K562 (cell line): ENCODE results near the gene KLHL22. TPM values are rescaled to one million over a fixed set of nuclear protein-coding genes. Genes with fewer than 3 reads are reported as not detected.

Source experiments
- ATF7 ChIP-seq: fragments of 450-650 bp; IDR thresholded peaks from 2 replicates; pipeline ENCODE4 v1.7.1; 2014; ENCODE audit warnings: mild to moderate bottlenecking, moderate library complexity
- C11orf30 ChIP-seq: fragments of 450-650 bp; IDR thresholded peaks from 2 replicates; pipeline ENCODE4 v1.6.1; 2016; ENCODE audit warnings: low read depth, mild to moderate bottlenecking
- E2F4 ChIP-seq: sonication (generic); formaldehyde crosslinking; IDR thresholded peaks from 2 replicates; pipeline ENCODE4 v1.8.0; 2022; ENCODE audit warnings: mild to moderate bottlenecking, low read depth, missing genetic modification reagents
- EWSR1 ChIP-seq: fragments of 450-650 bp; IDR thresholded peaks from 2 replicates; pipeline ENCODE4 v1.6.1; 2018; ENCODE audit warnings: borderline replicate concordance, mild to moderate bottlenecking, low read depth, moderate library complexity; ENCODE audit not compliant: partially characterized antibody
- HBP1 ChIP-seq: fragments of 450-650 bp; formaldehyde crosslinking; IDR thresholded peaks from 2 replicates; pipeline ENCODE4 v1.4.0; 2022; ENCODE audit warnings: missing genetic modification characterization
- POLR2G ChIP-seq: fragments of 200-400 bp; formaldehyde crosslinking; IDR thresholded peaks from 2 replicates; pipeline ENCODE4 v1.6.1; 2017; ENCODE audit warnings: low read depth, mild to moderate bottlenecking, antibody characterized with exemption, low read length, moderate library complexity
- PRMT5 ChIP-seq: sonication (generic); formaldehyde crosslinking; IDR thresholded peaks from 2 replicates; pipeline ENCODE4 v1.5.0; 2020; ENCODE audit warnings: missing genetic modification reagents
- THRB ChIP-seq: fragments of 450-650 bp; formaldehyde crosslinking; conservative IDR thresholded peaks from 2 replicates; pipeline ENCODE4 v1.4.0; 2022; ENCODE audit warnings: mild to moderate bottlenecking, missing genetic modification characterization
- TSC22D4 ChIP-seq: fragments of 450-650 bp; IDR thresholded peaks from 2 replicates; pipeline ENCODE4 v1.6.1; 2016; ENCODE audit warnings: missing genetic modification characterization, missing biosample characterization, control low read depth
- U2AF1 ChIP-seq: fragments of 200-400 bp; formaldehyde crosslinking; optimal IDR thresholded peaks from 2 replicates; pipeline ENCODE3; 2017; ENCODE audit warnings: mild to moderate bottlenecking, low read depth, low read length, moderate library complexity
- ZKSCAN1 ChIP-seq: fragments of 150-350 bp; IDR thresholded peaks from 2 replicates; pipeline ENCODE4 v1.6.1; 2016; ENCODE audit warnings: low read depth, low read length
- ZSCAN29 ChIP-seq: fragments of 450-650 bp; IDR thresholded peaks from 2 replicates; pipeline ENCODE4 v1.6.1; 2017
- ZSCAN32 ChIP-seq: fragments of 450-650 bp; formaldehyde crosslinking; IDR thresholded peaks from 2 replicates; pipeline ENCODE4 v1.4.0; 2020; ENCODE audit warnings: mild to moderate bottlenecking, moderate library complexity
- polyA plus RNA-seq, 8 experiments: library from polyadenylated mRNA; depleted of rRNA in 4 of 8; stranded (reverse) in 5 of 8; unstranded in 3 of 8; fragments of >200 nt; fragmentation: Nextera tagmentation in 2 of 8; fragmentation: Illumina TruSeq in 1 of 8; extraction: Ambion mirVana in 2 of 8; extraction: Trizol in 1 of 8; gene quantifications; 2 replicates each; pipeline versions ENCODE4 v1.2.1 to v1.2.3, GENCODE V29; 2011 to 2014; ENCODE audit warnings: inconsistent platforms in 1 of 8, missing spikeins in 1 of 8
- total RNA-seq, 7 experiments: library from RNA; depleted of rRNA in 6 of 7; stranded (reverse); fragments of >200 nt in 6 of 7; fragmentation: Illumina TruSeq in 2 of 7; extraction: Trizol in 2 of 7; gene quantifications; 2 replicates each; pipeline versions ENCODE4 v1.2.1 to v1.2.3, GENCODE V29; 2011 to 2021; ENCODE audit warnings: low replicate concordance in 1 of 7
- TF ChIP-seq, protein P1 (sequence below): fragments of 450-650 bp; IDR thresholded peaks from one replicate; pipeline ENCODE4 v1.6.1; 2018; ENCODE audit warnings: mild to moderate bottlenecking, moderate library complexity; ENCODE audit not compliant: partially characterized antibody
- TF ChIP-seq, protein P2 (sequence below), 2 experiments: fragments of 450-650 bp; formaldehyde crosslinking in 1 of 2; IDR thresholded peaks; 2 replicates each; pipeline versions ENCODE4 v1.4.0 to v1.6.1; 2014 to 2020; ENCODE audit warnings: mild to moderate bottlenecking in 2 of 2, borderline replicate concordance in 1 of 2, low read depth in 1 of 2

The KLHL22 gene
- total and polyA plus RNA-seq, 9 of the 15 experiments (the other 6 are each of a cell fraction or from before 2014, with no cell fraction given): 1.3 to 25.6 (median 15.2) TPM

DNA sequence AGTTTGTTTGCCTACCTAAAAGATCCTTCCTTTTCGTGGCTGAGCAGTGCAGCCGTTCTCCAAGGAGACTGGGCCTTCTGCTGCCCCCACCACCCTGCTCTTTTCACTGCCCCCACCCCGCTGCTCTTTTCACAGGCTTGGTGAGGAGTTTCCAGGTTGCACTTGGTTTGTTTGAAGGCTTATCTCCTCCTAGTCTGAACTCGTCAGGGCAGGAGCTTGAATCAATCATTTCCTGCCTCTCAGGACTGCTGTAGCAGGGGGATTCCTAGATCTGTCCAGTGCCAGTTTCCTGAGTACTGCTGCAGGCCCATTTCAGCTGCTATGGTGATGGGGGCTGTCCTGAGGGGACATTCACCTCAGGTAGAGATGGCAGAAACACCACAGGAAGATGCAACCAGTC lies 21.8 kb upstream of the KLHL22 start (continued):
- TF ChIP-seq HBP1 (CRISPR knock-in tag) (0 out of 2 replicates have a peak, but pooled peaks have one; percentile 28), PRMT5 (no peak), E2F4 (CRISPR knock-in tag) (no peak), ZSCAN32 (no peak), C11orf30 (no peak), U2AF1 (no peak), ZSCAN29 (no peak), TSC22D4 (no peak), ATF7 (no peak), EWSR1 (no peak), THRB (CRISPR knock-in tag) (peak; percentile 51; the same call in 1 of the 2 replicates), POLR2G (no peak), ZKSCAN1 (no peak)
- TF ChIP-seq, protein P1, sequence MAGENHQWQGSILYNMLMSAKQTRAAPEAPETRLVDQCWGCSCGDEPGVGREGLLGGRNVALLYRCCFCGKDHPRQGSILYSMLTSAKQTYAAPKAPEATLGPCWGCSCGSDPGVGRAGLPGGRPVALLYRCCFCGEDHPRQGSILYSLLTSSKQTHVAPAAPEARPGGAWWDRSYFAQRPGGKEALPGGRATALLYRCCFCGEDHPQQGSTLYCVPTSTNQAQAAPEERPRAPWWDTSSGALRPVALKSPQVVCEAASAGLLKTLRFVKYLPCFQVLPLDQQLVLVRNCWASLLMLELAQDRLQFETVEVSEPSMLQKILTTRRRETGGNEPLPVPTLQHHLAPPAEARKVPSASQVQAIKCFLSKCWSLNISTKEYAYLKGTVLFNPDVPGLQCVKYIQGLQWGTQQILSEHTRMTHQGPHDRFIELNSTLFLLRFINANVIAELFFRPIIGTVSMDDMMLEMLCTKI: no peak
- TF ChIP-seq, protein P2, sequence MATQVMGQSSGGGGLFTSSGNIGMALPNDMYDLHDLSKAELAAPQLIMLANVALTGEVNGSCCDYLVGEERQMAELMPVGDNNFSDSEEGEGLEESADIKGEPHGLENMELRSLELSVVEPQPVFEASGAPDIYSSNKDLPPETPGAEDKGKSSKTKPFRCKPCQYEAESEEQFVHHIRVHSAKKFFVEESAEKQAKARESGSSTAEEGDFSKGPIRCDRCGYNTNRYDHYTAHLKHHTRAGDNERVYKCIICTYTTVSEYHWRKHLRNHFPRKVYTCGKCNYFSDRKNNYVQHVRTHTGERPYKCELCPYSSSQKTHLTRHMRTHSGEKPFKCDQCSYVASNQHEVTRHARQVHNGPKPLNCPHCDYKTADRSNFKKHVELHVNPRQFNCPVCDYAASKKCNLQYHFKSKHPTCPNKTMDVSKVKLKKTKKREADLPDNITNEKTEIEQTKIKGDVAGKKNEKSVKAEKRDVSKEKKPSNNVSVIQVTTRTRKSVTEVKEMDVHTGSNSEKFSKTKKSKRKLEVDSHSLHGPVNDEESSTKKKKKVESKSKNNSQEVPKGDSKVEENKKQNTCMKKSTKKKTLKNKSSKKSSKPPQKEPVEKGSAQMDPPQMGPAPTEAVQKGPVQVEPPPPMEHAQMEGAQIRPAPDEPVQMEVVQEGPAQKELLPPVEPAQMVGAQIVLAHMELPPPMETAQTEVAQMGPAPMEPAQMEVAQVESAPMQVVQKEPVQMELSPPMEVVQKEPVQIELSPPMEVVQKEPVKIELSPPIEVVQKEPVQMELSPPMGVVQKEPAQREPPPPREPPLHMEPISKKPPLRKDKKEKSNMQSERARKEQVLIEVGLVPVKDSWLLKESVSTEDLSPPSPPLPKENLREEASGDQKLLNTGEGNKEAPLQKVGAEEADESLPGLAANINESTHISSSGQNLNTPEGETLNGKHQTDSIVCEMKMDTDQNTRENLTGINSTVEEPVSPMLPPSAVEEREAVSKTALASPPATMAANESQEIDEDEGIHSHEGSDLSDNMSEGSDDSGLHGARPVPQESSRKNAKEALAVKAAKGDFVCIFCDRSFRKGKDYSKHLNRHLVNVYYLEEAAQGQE (IDR thresholded peaks at IDR 0.05; ENCODE audit: borderline replicate concordance): no peak
- TF ChIP-seq, protein P2 (CRISPR knock-in tag; IDR thresholded peaks at IDR 0.05; ENCODE audit: low read depth): peak; percentile 33; the same call in 1 of the 2 replicates
